Natural killer cell (primary cell): ENCODE data around the gene B3GNT7. TPM values are rescaled to one million over a fixed set of nuclear protein-coding genes. Genes with fewer than 3 reads are reported as not detected.

ENCODE experiments used
- ATAC-seq, 3 donors: fragments of 150-1000 bp in 2 of 3; fragments of 200-7000 bp in 1 of 3; cut with Tn5 transposase; 1 replicate in 1 of 3; 2 replicates in 2 of 3; pipeline ENCODE4 v1.10.0; 2021; ENCODE audit warnings: mild to moderate bottlenecking in 2 of 3, moderate library complexity in 2 of 3
- DNase-seq, 2 donors: peaks; one replicate each; pipeline versions ENCODE4 v3.0.0 to v3.0.0-alpha.2; 2013 to 2021; ENCODE audit warnings: mixed read lengths in 1 of 2
- H3K27ac ChIP-seq: one replicate; pipeline ENCODE4 v1.5.1; 2013; ENCODE audit warnings: mild to moderate bottlenecking, low read length
- H3K27me3 ChIP-seq: one replicate; pipeline ENCODE4 v1.6.1; 2013; ENCODE audit warnings: low read length; ENCODE audit not compliant: control insufficient read depth, insufficient read depth
- H3K36me3 ChIP-seq: one replicate; pipeline ENCODE4 v1.6.1; 2013; ENCODE audit warnings: low read length; ENCODE audit not compliant: control insufficient read depth, insufficient read depth
- H3K4me1 ChIP-seq: one replicate; pipeline ENCODE4 v1.6.1; 2013; ENCODE audit warnings: low read length; ENCODE audit not compliant: control insufficient read depth, insufficient read depth
- H3K4me3 ChIP-seq: one replicate; pipeline ENCODE4 v1.5.1; 2013; ENCODE audit warnings: low read length
- H3K9me3 ChIP-seq: one replicate; pipeline ENCODE4 v1.6.1; 2013; ENCODE audit warnings: low read length; ENCODE audit not compliant: control insufficient read depth, insufficient read depth
- H3K27ac Mint-ChIP-seq, 2 donors: one replicate each; pipeline ENCODE4 v1.8.0; 2022; ENCODE audit warnings: mild to moderate bottlenecking in 2 of 2, mixed read lengths in 2 of 2, moderate library complexity in 1 of 2
- H3K27me3 Mint-ChIP-seq, 2 donors: one replicate each; pipeline ENCODE4 v1.8.0; 2022; ENCODE audit warnings: low read depth in 2 of 2, mixed read lengths in 2 of 2
- H3K36me3 Mint-ChIP-seq: one replicate; pipeline ENCODE4 v1.8.0; 2022; ENCODE audit warnings: mixed read lengths
- H3K4me1 Mint-ChIP-seq, 2 donors: one replicate each; pipeline ENCODE4 v1.8.0; 2022; ENCODE audit warnings: mixed read lengths in 2 of 2
- H3K4me3 Mint-ChIP-seq: one replicate; pipeline ENCODE4 v1.8.0; 2022; ENCODE audit warnings: mild to moderate bottlenecking, moderate library complexity, mixed read lengths
- H3K9me3 Mint-ChIP-seq, 2 donors: one replicate each; pipeline ENCODE4 v1.8.0; 2022; ENCODE audit warnings: mixed read lengths in 2 of 2
- WGBS: methylation state at CpG from one replicate; pipeline ENCODE4 v1.1.7; 2013; ENCODE audit warnings: missing lambda C conversion rate; ENCODE audit not compliant: insufficient coverage; 5-methylcytosine and 5-hydroxymethylcytosine counted together
- intact Hi-C: fragments of 100-400 bp; cut with micrococcal nuclease; formaldehyde crosslinking; loops from one replicate; pipeline ENCODE4 v1.14.2; 2022
- total RNA-seq, 4 donors: library from RNA; stranded (reverse); fragments of 120-200 nt in 1 of 4; gene quantifications; one replicate each; pipeline versions ENCODE4 v1.2.3 to v1.2.4, GENCODE V29; 2013 to 2022
- TF ChIP-seq, protein P1 (sequence below): fragments of 200-600 bp; IDR thresholded peaks from one replicate; pipeline ENCODE4 v1.8.0; 2022; ENCODE audit warnings: antibody characterized with exemption

The B3GNT7 gene
- total RNA-seq, 3 donors from 2014 or later (not counting 1 experiment from before 2014, with no cell fraction given), result 87.5 to 151 (median 113) TPM

DNA sequence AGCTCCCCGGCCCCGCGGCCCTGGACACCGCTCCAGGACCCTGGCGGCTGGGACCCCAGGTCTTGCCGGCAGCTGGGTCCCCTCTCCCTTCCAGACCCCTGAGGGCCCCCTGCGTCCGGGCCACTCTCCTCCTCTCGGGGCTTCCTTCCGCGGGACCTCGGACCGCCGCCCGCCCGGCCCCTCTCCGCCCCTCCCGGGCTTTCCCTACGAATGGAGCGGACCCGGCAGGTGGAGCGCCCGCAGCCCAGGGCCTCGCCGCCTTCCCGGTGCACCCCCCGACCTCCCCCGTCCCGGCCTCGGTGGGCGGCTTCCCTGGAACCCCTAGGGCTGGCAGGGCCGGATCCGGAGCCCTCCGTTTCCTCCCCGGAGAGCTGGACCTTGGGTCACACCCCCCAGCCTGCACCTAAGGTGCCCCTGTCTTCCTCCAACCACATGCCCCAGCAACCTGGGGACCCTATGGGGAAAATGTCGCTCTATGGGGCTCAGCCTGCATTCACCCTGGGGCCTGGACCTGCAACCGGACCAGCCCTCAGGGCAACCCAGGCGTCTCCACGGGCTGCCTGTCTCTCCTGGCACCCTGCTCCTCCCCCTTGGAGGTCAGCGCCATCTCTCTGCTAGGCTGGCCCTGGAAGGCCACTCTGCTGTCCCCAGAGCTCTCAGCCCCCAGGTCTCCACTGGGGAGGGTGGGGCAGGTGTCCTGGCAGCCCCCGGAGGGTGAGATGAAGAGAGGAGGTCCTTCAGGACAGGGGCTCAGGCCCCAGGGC, 730 bp downstream of the B3GNT7 start:
- H3K4me3 Mint-ChIP-seq, result peak overlapping the region; percentile 89
- no peaks in the 10 kb centered on the region for H3K27me3 Mint-ChIP-seq
- TF ChIP-seq, protein P1, sequence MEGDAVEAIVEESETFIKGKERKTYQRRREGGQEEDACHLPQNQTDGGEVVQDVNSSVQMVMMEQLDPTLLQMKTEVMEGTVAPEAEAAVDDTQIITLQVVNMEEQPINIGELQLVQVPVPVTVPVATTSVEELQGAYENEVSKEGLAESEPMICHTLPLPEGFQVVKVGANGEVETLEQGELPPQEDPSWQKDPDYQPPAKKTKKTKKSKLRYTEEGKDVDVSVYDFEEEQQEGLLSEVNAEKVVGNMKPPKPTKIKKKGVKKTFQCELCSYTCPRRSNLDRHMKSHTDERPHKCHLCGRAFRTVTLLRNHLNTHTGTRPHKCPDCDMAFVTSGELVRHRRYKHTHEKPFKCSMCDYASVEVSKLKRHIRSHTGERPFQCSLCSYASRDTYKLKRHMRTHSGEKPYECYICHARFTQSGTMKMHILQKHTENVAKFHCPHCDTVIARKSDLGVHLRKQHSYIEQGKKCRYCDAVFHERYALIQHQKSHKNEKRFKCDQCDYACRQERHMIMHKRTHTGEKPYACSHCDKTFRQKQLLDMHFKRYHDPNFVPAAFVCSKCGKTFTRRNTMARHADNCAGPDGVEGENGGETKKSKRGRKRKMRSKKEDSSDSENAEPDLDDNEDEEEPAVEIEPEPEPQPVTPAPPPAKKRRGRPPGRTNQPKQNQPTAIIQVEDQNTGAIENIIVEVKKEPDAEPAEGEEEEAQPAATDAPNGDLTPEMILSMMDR, result no peak
- H3K4me1 ChIP-seq, result peaks cover 79% of the 10 kb centered on the region
- H3K27me3 ChIP-seq, result no peaks in the 10 kb centered on the region
- 13% methylated on average over 41 of the region's 41 CpGs for WGBS
- H3K9me3 Mint-ChIP-seq, result no peaks in the 10 kb centered on the region
- no peaks in the 10 kb centered on the region for H3K36me3 Mint-ChIP-seq
- ATAC-seq (no peak), DNase-seq (no peak)
- peak overlapping the region; percentile 44 for H3K4me3 ChIP-seq
- peak overlapping the region; percentile 55 for H3K27ac ChIP-seq
- intact Hi-C loops, result no loop called here
- no peaks in the 10 kb centered on the region for H3K9me3 ChIP-seq
- H3K36me3 ChIP-seq, result peaks cover 6% of the 10 kb centered on the region
- peaks cover 54 to 70% of the 10 kb centered on the region in 2 donors for H3K4me1 Mint-ChIP-seq
- peak overlapping the region; percentile 83 to 93 for H3K27ac Mint-ChIP-seq

DNA sequence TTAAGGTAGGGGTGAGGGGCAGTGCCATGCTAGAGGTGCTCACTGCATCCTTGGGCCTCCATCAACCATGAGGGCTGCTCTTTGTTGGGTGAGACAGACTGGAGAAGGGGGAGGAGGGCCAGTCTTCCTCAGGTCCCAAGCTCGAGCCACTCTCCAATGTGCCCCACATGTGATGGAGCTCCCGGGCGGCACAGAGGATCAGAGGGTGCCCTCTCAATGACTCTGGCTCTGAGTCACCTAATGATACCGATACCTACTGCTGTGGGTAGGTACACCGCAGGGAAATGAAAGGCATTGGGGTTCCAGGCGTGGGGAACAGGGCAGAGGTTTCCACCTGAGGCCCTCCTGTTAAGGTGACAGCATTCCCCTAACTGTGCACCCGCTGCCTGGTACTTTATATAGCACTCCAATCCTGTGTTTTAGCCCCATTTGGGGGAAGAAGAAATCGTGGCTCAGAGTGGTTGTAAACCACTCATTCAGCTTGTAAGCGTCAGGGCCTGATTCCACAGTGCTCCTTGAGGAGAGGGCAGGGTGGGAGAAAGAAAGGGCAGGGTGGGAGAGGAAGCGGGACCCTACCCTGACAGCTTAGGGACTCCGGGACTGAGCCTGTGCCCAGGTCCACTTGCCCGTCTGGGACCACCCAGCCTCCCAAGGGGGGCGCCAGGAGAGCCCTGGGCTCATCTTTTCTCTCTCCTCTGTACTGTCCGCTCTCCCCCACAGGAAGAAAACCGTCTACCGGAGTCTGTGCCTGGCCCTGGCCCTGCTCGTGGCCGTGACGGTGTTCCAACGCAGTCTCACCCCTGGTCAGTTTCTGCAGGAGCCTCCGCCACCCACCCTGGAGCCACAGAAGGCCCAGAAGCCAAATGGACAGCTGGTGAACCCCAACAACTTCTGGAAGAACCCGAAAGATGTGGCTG, 1.8 kb downstream of the B3GNT7 start:
- Mint-ChIP-seq H3K4me1 (peaks cover 48 to 65% of the 10 kb centered on the region in 2 donors), H3K36me3 (no peaks in the 10 kb centered on the region), H3K4me3 (peak overlapping the region; percentile 89), H3K27ac (peak overlapping the region; percentile 83 to 93), H3K9me3 (no peaks in the 10 kb centered on the region), H3K27me3 (no peaks in the 10 kb centered on the region)
- peaks cover 68% of the 10 kb centered on the region for H3K4me1 ChIP-seq
- peak overlapping the region; percentile 44 for H3K4me3 ChIP-seq
- H3K27ac ChIP-seq, result peak overlapping the region; percentile 3
- H3K9me3 ChIP-seq, result no peaks in the 10 kb centered on the region
- no peaks in the 10 kb centered on the region for H3K27me3 ChIP-seq
- DNase-seq (no peak), ATAC-seq (no peak)
- TF ChIP-seq, protein P1, result no peak
- peaks cover 6% of the 10 kb centered on the region for H3K36me3 ChIP-seq
- 89% methylated on average over 22 of the region's 22 CpGs for WGBS
- intact Hi-C loops, result no loop called here

DNA sequence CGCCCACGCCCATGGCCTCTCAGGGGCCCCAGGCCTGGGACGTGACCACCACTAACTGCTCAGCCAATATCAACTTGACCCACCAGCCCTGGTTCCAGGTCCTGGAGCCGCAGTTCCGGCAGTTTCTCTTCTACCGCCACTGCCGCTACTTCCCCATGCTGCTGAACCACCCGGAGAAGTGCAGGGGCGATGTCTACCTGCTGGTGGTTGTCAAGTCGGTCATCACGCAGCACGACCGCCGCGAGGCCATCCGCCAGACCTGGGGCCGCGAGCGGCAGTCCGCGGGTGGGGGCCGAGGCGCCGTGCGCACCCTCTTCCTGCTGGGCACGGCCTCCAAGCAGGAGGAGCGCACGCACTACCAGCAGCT, 2.4 kb downstream of the B3GNT7 start:
- DNase-seq (no peak), ATAC-seq (no peak)
- intact Hi-C loops, result no loop called here
- TF ChIP-seq, protein P1, result no peak
- Histone ChIP-seq H3K36me3 (peaks cover 6% of the 10 kb centered on the region), H3K27me3 (no peaks in the 10 kb centered on the region), H3K4me3 (no peak overlapping the region), H3K9me3 (no peaks in the 10 kb centered on the region), H3K4me1 (peaks cover 62% of the 10 kb centered on the region), H3K27ac (no peak overlapping the region)
- Mint-ChIP-seq H3K36me3 (no peaks in the 10 kb centered on the region), H3K27ac (peak overlapping the region; percentile 83 to 93), H3K27me3 (no peaks in the 10 kb centered on the region), H3K4me1 (peaks cover 45 to 65% of the 10 kb centered on the region in 2 donors), H3K4me3 (peak overlapping the region; percentile 65), H3K9me3 (no peaks in the 10 kb centered on the region)
- WGBS, result 91% methylated on average over 28 of the region's 28 CpGs
